Hepatocyte (in vitro differentiated cells): ENCODE results near the gene DMD.

ENCODE experiments used
- EZH2 ChIP-seq: fragments of 200-600 bp; sonication (generic); IDR thresholded peaks from 2 replicates; pipeline ENCODE4 v1.6.1; 2016; ENCODE audit warnings: antibody characterized with exemption, mild to moderate bottlenecking, borderline replicate concordance
- EZH2phosphoT487 ChIP-seq: fragments of 200-600 bp; sonication (generic); IDR thresholded peaks from one replicate; pipeline ENCODE4 v1.6.1; 2018; ENCODE audit warnings: antibody characterized with exemption, mild to moderate bottlenecking, low read depth, moderate library complexity; ENCODE audit not compliant: unreplicated experiment, severe bottlenecking
- TF ChIP-seq, protein P1 (sequence below): fragments of 200-600 bp; sonication (generic); IDR thresholded peaks from 2 replicates; pipeline ENCODE4 v1.5.1; 2016; ENCODE audit warnings: antibody characterized with exemption, mild to moderate bottlenecking; ENCODE audit not compliant: poor library complexity

GRCh38 chrX:31508338-31508737 lies 1703.0 kb downstream of the DMD start:
- TF ChIP-seq, protein P1, sequence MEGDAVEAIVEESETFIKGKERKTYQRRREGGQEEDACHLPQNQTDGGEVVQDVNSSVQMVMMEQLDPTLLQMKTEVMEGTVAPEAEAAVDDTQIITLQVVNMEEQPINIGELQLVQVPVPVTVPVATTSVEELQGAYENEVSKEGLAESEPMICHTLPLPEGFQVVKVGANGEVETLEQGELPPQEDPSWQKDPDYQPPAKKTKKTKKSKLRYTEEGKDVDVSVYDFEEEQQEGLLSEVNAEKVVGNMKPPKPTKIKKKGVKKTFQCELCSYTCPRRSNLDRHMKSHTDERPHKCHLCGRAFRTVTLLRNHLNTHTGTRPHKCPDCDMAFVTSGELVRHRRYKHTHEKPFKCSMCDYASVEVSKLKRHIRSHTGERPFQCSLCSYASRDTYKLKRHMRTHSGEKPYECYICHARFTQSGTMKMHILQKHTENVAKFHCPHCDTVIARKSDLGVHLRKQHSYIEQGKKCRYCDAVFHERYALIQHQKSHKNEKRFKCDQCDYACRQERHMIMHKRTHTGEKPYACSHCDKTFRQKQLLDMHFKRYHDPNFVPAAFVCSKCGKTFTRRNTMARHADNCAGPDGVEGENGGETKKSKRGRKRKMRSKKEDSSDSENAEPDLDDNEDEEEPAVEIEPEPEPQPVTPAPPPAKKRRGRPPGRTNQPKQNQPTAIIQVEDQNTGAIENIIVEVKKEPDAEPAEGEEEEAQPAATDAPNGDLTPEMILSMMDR, result no peak
- TF ChIP-seq EZH2 (no peak), EZH2phosphoT487 (no peak)
